ENCODE measurements around the gene NTRK2.

The NTRK2 gene

GRCh38 chr9:84860249-84861115 lies 191.0 kb downstream of the NTRK2 start:
- TF ChIP-seq CTCF (IDR thresholded peaks at IDR 0.05; ENCODE audit: borderline replicate concordance, insufficient read depth, low read depth, low read length), result no peak
- no peak overlapping the region for H3K4me3 ChIP-seq (ENCODE audit: low read depth, low read length)

- no peak overlapping the region for H3K4me3 ChIP-seq (ENCODE audit: low read depth, low read length)
- no peak for TF ChIP-seq CTCF (IDR thresholded peaks at IDR 0.05; ENCODE audit: borderline replicate concordance, insufficient read depth, low read depth, low read length)
These were observed 191.9 kb downstream of the NTRK2 start for GRCh38 chr9:84861455-84861854.

DNA sequence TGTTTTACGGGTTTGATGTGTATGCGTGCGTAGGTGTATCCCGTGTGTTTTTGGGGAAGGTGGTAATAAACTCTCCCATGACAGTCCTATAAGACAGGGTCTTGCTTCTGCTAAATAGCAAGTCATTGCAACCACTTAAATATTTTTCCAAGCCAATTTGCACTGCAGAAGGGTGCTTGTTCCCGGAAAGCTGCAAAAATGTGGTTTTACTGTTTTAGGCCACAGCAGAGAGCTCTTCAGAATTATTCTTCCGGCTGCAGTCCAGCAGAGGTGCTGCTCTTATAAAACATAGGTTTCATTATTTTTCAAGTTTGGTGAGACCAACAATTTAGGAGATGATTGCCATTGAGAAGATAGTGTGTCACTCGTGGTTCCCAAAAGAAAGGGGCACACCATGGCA lies 192.8 kb downstream of the NTRK2 start:
- no peak overlapping the region for H3K4me3 ChIP-seq (ENCODE audit: low read depth, low read length)
- no peak for TF ChIP-seq CTCF (IDR thresholded peaks at IDR 0.05; ENCODE audit: borderline replicate concordance, insufficient read depth, low read depth, low read length)

- H3K4me3 ChIP-seq (ENCODE audit: low read depth, low read length), result no peak overlapping the region
- TF ChIP-seq CTCF (IDR thresholded peaks at IDR 0.05; ENCODE audit: borderline replicate concordance, insufficient read depth, low read depth, low read length), result no peak
These were observed 193.3 kb downstream of the NTRK2 start for GRCh38 chr9:84862810-84863287.

GRCh38 chr9:84863372-84863771 lies 193.8 kb downstream of the NTRK2 start:
- TF ChIP-seq CTCF (IDR thresholded peaks at IDR 0.05; ENCODE audit: borderline replicate concordance, insufficient read depth, low read depth, low read length), result no peak
- H3K4me3 ChIP-seq (ENCODE audit: low read depth, low read length), result no peak overlapping the region

GRCh38 chr9:84866396-84867175 lies 197.1 kb downstream of the NTRK2 start:
- TF ChIP-seq CTCF (IDR thresholded peaks at IDR 0.05; ENCODE audit: borderline replicate concordance, insufficient read depth, low read depth, low read length), result no peak

More at GRCh38 chr9:84866396-84867175, 197.1 kb downstream of the NTRK2 start:
- no peak overlapping the region for H3K4me3 ChIP-seq (ENCODE audit: low read depth, low read length)

Measured in GM12875 (cell line).